GM12878 (cell line): ENCODE results near the gene SYS1. TPM values are rescaled to one million over a fixed set of nuclear protein-coding genes. Genes with fewer than 3 reads are reported as not detected.

ENCODE experiments used
- ATAC-seq: fragments of 200-7000 bp; cut with Tn5 transposase; 3 replicates; pipeline ENCODE4 v1.9.1; 2020; ENCODE audit warnings: mild to moderate bottlenecking, moderate library complexity
- BruUV-seq: library from RNA; stranded (reverse); fragments of 400-500 nt; replicated peaks from 2 replicates; lab custom pipeline; 2021; lab: Mats Ljungman, UMichigan
- CTCF ChIA-PET: fragments of 300-600 bp; sonication (Branson Sonifier 250); formaldehyde crosslinking; extraction: SDS; loops from one replicate; lab custom pipeline; 2021; ENCODE audit warnings: inconsistent platforms; lab: Yijun Ruan, JAX
- POLR2A ChIA-PET: fragments of 350-600 bp; formaldehyde crosslinking; extraction: SDS; loops from one replicate; lab custom pipeline; 2021; ENCODE audit warnings: inconsistent platforms; lab: Charles Lee
- RAD21 ChIA-PET: fragments of 300-600 bp; sonication (Branson Sonifier 250); formaldehyde crosslinking; loops from one replicate; lab custom pipeline; 2023; ENCODE audit warnings: antibody characterized with exemption; ENCODE audit not compliant: unreplicated experiment; lab: Charles Lee
- SMC1A ChIA-PET: fragments of 300-600 bp; sonication (Branson Sonifier 250); formaldehyde crosslinking; loops from one replicate; lab custom pipeline; 2023; ENCODE audit not compliant: unreplicated experiment, uncharacterized antibody; lab: Charles Lee
- DNase-seq: peaks from one replicate; pipeline ENCODE4 v3.0.0-alpha.2; 2011; ENCODE audit warnings: low read depth, low spot score
- FAIRE-seq: peaks from 3 replicates; lab custom pipeline; 2011; peaks lifted over from hg19 to GRCh38; lab: Jason Lieb, UNC
- H2AFZ ChIP-seq: 2 replicates; pipeline ENCODE4 v1.6.0; 2011; ENCODE audit warnings: low read depth, low read length, control low read depth; ENCODE audit not compliant: control insufficient read depth
- H3K27ac ChIP-seq: 2 replicates; pipeline ENCODE4 v1.5.1; 2011; ENCODE audit warnings: control low read depth; ENCODE audit not compliant: control insufficient read depth, insufficient read depth
- H3K27me3 ChIP-seq, 2 experiments: replicated peaks in 1 of 2; 2 replicates each; pipeline versions ENCODE4 v1.6.0 to v1.6.1; 2011; ENCODE audit warnings: low read length in 1 of 2; ENCODE audit not compliant: control insufficient read depth in 2 of 2, insufficient read depth in 2 of 2
- H3K36me3 ChIP-seq, 2 experiments: 2 replicates each; pipeline ENCODE4 v1.5.1; 2011; ENCODE audit warnings: low read length in 1 of 2; ENCODE audit not compliant: control insufficient read depth in 2 of 2, insufficient read depth in 2 of 2
- H3K4me1 ChIP-seq: 2 replicates; pipeline ENCODE4 v1.6.1; 2011; ENCODE audit warnings: mild to moderate bottlenecking, low read length, moderate library complexity, mixed read lengths; ENCODE audit not compliant: control insufficient read depth, insufficient read depth
- H3K4me2 ChIP-seq: 2 replicates; pipeline ENCODE4 v1.6.0; 2011; ENCODE audit warnings: control low read depth; ENCODE audit not compliant: control insufficient read depth, insufficient read depth
- H3K4me3 ChIP-seq: fragments of 200-600 bp; sonication (generic); 2 replicates; pipeline ENCODE4 v1.5.1; 2016
- H3K79me2 ChIP-seq: 2 replicates; pipeline ENCODE4 v1.6.0; 2011; ENCODE audit warnings: low read length; ENCODE audit not compliant: control insufficient read depth, insufficient read depth
- H3K9ac ChIP-seq: 2 replicates; pipeline ENCODE4 v1.8.0; 2011; ENCODE audit warnings: low read length, control low read depth, mixed read lengths; ENCODE audit not compliant: control insufficient read depth, insufficient read depth
- H3K9me3 ChIP-seq: replicated peaks from 3 replicates; pipeline ENCODE4 v1.5.1; 2011; ENCODE audit warnings: mild to moderate bottlenecking, low read length; ENCODE audit not compliant: control insufficient read depth, insufficient read depth
- H4K20me1 ChIP-seq: 2 replicates; pipeline ENCODE4 v1.6.0; 2011; ENCODE audit not compliant: control insufficient read depth, insufficient read depth
- ASH2L ChIP-seq: fragments of 300-600, 200-600 bp; sonication (generic); IDR thresholded peaks from 2 replicates; pipeline ENCODE4 v1.6.1; 2017; ENCODE audit warnings: low read depth, mild to moderate bottlenecking, borderline replicate concordance
- DPF2 ChIP-seq: fragments of 450-650 bp; IDR thresholded peaks from 2 replicates; pipeline ENCODE4 v1.6.1; 2017; ENCODE audit warnings: mild to moderate bottlenecking
- EP300 ChIP-seq, 2 experiments: fragments of 150-350 bp in 1 of 2; IDR thresholded peaks; 2 replicates each; pipeline ENCODE4 v1.6.1; 2011 to 2012; ENCODE audit warnings: low read depth in 2 of 2, low read length in 2 of 2, borderline replicate concordance in 1 of 2, improper control_type of control experiment in 1 of 2, inconsistent platforms in 1 of 2; ENCODE audit not compliant: control insufficient read depth in 1 of 2
- FOS ChIP-seq: IDR thresholded peaks from 3 replicates; pipeline ENCODE4 v1.6.1; 2011; ENCODE audit warnings: borderline replicate concordance; ENCODE audit not compliant: insufficient read length; ENCODE audit errors: extremely low read depth
- FOXM1 ChIP-seq: IDR thresholded peaks from 2 replicates; pipeline ENCODE4 v1.6.1; 2012; ENCODE audit warnings: low read depth, mild to moderate bottlenecking, inconsistent platforms, low read length, moderate library complexity
- JUND ChIP-seq: IDR thresholded peaks from 2 replicates; pipeline ENCODE4 v1.6.1; 2012; ENCODE audit warnings: low read depth, mild to moderate bottlenecking, low read length, improper control_type of control experiment, moderate library complexity
- RCOR1 ChIP-seq: conservative IDR thresholded peaks from 2 replicates; pipeline ENCODE4 v1.6.1; 2012; ENCODE audit warnings: low read depth, low read length, improper control_type of control experiment
- SMAD5 ChIP-seq: IDR thresholded peaks from 2 replicates; pipeline ENCODE4 v1.6.1; 2016; ENCODE audit warnings: antibody characterized with exemption, low read depth
- SP1 ChIP-seq: IDR thresholded peaks from one replicate; pipeline ENCODE4 v1.6.1; 2011; ENCODE audit warnings: low read depth, low read length
- SREBF2 ChIP-seq: IDR thresholded peaks from 2 replicates; pipeline ENCODE4 v1.6.1; 2012; ENCODE audit warnings: mild to moderate bottlenecking, low read length
- SUZ12 ChIP-seq: fragments of 200-600 bp; sonication (generic); IDR thresholded peaks from one replicate; pipeline ENCODE4 v1.6.1; 2018; ENCODE audit warnings: antibody characterized with exemption, mild to moderate bottlenecking; ENCODE audit not compliant: unreplicated experiment
- YBX1 ChIP-seq: fragments of 450-650 bp; IDR thresholded peaks from 2 replicates; pipeline ENCODE4 v1.6.1; 2016; ENCODE audit warnings: antibody characterized with exemption
- ZNF384 ChIP-seq: IDR thresholded peaks from 2 replicates; pipeline ENCODE4 v1.6.1; 2012; ENCODE audit warnings: low read depth, mild to moderate bottlenecking, low read length, improper control_type of control experiment, borderline replicate concordance
- ZZZ3 ChIP-seq: IDR thresholded peaks from 2 replicates; pipeline ENCODE4 v1.6.1; 2011; ENCODE audit warnings: low read depth; ENCODE audit not compliant: control insufficient read depth, insufficient read length
- WGBS: methylation state at CpG from one replicate; pipeline ENCODE4 v1.1.6; 2016; ENCODE audit warnings: low lambda C conversion rate; ENCODE audit not compliant: insufficient replicate concordance, insufficient coverage; ENCODE audit errors: missing lambda C conversion rate; 5-methylcytosine and 5-hydroxymethylcytosine counted together
- in situ Hi-C: fragments of 300-500 bp; cut with MboI; formaldehyde crosslinking; loops from 9 replicates; pipeline ENCODE4 v1.14.3; 2018; ENCODE audit warnings: mixed read lengths
- intact Hi-C: fragments of 100-400 bp; cut with micrococcal nuclease; formaldehyde crosslinking; loops from one replicate; pipeline ENCODE4 v1.14.2; 2022; ENCODE audit not compliant: unreplicated experiment
- polyA plus RNA-seq, 11 experiments: library from polyadenylated mRNA; depleted of rRNA in 4 of 11; unstranded in 6 of 11; stranded (reverse) in 5 of 11; fragments of >200 nt; fragmentation: Nextera tagmentation in 4 of 11; fragmentation: Illumina TruSeq in 1 of 11; extraction: Ambion mirVana in 4 of 11; extraction: Trizol in 1 of 11; gene quantifications; 1 replicate in 1 of 11; 2 replicates in 10 of 11; pipeline versions ENCODE4 v1.2.1 to v1.2.3, GENCODE V29; 2011 to 2016; ENCODE audit warnings: inconsistent platforms in 2 of 11, missing spikeins in 2 of 11, low read depth in 1 of 11
- total RNA-seq, 4 experiments: library from RNA; depleted of rRNA in 3 of 4; stranded (reverse); fragments of >200 nt in 3 of 4; fragmentation: Illumina TruSeq in 1 of 4; extraction: Trizol in 1 of 4; gene quantifications; 2 replicates each; pipeline versions ENCODE4 v1.2.1 to v1.2.3, GENCODE V29; 2013 to 2021
- TF ChIP-seq, protein P1 (sequence below): fragments of 450-650 bp; formaldehyde crosslinking; IDR thresholded peaks from 2 replicates; pipeline ENCODE4 v1.4.0; 2022; ENCODE audit warnings: mild to moderate bottlenecking, moderate library complexity
- TF ChIP-seq, protein P2 (sequence below): fragments of 450-650 bp; IDR thresholded peaks from 2 replicates; pipeline ENCODE4 v1.6.1; 2017; ENCODE audit warnings: antibody characterized with exemption, mild to moderate bottlenecking, moderate library complexity

The SYS1 gene
- total and polyA plus RNA-seq, 10 of the 15 experiments (the other 5 are each of a cell fraction or from before 2014, with no cell fraction given) = 5.1 to 22.6 (median 9.3) TPM

DNA sequence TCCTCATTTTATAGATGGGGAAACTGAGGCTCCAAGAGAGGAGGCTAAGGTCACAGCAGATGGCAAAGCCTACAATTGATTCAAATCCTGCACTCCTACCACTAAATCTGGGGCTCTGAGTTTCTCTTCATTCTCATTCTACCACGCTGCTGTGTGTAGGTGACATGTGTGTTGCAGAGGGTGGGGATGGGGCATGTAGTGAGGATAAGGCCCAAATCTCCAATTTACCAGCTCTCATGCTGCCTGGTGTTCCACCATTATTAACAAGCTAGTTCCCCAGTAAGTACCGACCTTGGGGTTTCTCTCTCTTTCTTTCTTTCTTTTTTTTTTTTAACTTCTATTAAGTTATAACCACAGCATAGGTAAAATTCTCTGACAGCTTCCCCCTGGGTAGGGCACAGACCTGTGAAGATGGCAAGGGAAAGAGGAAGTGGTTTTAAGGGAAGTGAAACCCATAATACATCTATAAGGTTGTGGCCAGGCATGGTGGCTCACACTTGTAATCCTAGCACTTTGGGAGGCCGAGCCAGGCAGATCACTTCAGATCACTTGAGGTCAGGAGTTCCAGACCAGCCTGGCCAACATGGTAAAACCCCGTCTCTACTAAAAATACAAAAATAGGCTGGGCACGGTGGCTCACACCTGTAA is 41.9 kb upstream of the SYS1 start:
- Histone ChIP-seq H3K27me3 (peaks cover 4% of the 10 kb centered on the region in 2 experiments; a peak in 3 of 4 replicates), H3K9me3 (no peaks in the 10 kb centered on the region; the same call in 2 of the 3 replicates), H3K4me1 (peaks cover 19% of the 10 kb centered on the region), H3K4me3 (no peak overlapping the region), H3K79me2 (no peaks in the 10 kb centered on the region), H3K4me2 (no peak overlapping the region), H4K20me1 (no peaks in the 10 kb centered on the region), H3K36me3 (no peaks in the 10 kb centered on the region), H3K27ac (no peak overlapping the region), H2AFZ (no peak overlapping the region), H3K9ac (no peak overlapping the region)
- CTCF ChIA-PET = interaction anchor here (0.6 to 11.2 kb wide), 21 partner anchors 9 to 450 kb away, joined by 3 to 121 read pairs (median 5); partner anchors contain the start of genes SDC4 and SYS1
- in situ Hi-C loops (loop anchor here (5.0 kb wide), 1 partner anchor 451 kb away; no protein-coding TSS in a partner anchor), intact Hi-C loops (loop anchor here (5.0 kb wide), 1 partner anchor 131 kb away; no protein-coding TSS in a partner anchor)
- SMC1A ChIA-PET = interaction anchor here (0.5 to 7.2 kb wide), 14 partner anchors 9 to 917 kb away, joined by 3 to 82 read pairs (median 4); partner anchors contain the start of gene SYS1
- RAD21 ChIA-PET = interaction anchor here (0.6 to 4.9 kb wide), 8 partner anchors 40 to 451 kb away, joined by 3 to 36 read pairs (median 7); partner anchors contain the start of gene SYS1
- POLR2A ChIA-PET = no interaction called here
- DNase-seq (peak; percentile 57), FAIRE-seq (peak; percentile 18), ATAC-seq (peak; percentile 89)
- BruUV-seq = no TSS peak
- WGBS = 14% methylated on average over 5 of the region's 5 CpGs
- no peak for TF ChIP-seq YBX1
- TF ChIP-seq ZNF384 = peak; percentile 62; the same call in 1 of the 2 replicates
- TF ChIP-seq SUZ12 = no peak
- TF ChIP-seq DPF2 = peak; percentile 81
- TF ChIP-seq FOXM1 = no peak
- TF ChIP-seq EP300 (IDR thresholded peaks at IDR 0.05; ENCODE audit: borderline replicate concordance in 1 of 2, control insufficient read depth in 1 of 2, low read depth in 2 of 2, low read length in 2 of 2) = no peak
- TF ChIP-seq RCOR1 = no peak
- no peak for TF ChIP-seq SMAD5
- TF ChIP-seq SREBF2 = no peak
- no peak for TF ChIP-seq ASH2L
- no peak for TF ChIP-seq JUND
- TF ChIP-seq, protein P1, sequence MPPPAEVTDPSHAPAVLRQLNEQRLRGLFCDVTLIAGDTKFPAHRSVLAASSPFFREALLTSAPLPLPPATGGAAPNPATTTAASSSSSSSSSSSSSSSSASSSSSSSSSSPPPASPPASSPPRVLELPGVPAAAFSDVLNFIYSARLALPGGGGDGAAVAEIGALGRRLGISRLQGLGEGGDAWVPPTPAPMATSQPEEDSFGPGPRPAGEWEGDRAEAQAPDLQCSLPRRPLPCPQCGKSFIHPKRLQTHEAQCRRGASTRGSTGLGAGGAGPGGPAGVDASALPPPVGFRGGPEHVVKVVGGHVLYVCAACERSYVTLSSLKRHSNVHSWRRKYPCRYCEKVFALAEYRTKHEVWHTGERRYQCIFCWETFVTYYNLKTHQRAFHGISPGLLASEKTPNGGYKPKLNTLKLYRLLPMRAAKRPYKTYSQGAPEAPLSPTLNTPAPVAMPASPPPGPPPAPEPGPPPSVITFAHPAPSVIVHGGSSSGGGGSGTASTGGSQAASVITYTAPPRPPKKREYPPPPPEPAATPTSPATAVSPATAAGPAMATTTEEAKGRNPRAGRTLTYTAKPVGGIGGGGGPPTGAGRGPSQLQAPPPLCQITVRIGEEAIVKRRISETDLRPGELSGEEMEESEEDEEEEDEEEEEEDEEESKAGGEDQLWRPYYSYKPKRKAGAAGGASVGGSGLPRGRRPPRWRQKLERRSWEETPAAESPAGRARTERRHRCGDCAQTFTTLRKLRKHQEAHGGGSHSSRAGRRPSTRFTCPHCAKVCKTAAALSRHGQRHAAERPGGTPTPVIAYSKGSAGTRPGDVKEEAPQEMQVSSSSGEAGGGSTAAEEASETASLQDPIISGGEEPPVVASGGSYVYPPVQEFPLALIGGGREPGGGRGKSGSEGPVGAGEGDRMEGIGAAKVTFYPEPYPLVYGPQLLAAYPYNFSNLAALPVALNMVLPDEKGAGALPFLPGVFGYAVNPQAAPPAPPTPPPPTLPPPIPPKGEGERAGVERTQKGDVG (CRISPR knock-in tag) = no peak
- TF ChIP-seq, protein P2, sequence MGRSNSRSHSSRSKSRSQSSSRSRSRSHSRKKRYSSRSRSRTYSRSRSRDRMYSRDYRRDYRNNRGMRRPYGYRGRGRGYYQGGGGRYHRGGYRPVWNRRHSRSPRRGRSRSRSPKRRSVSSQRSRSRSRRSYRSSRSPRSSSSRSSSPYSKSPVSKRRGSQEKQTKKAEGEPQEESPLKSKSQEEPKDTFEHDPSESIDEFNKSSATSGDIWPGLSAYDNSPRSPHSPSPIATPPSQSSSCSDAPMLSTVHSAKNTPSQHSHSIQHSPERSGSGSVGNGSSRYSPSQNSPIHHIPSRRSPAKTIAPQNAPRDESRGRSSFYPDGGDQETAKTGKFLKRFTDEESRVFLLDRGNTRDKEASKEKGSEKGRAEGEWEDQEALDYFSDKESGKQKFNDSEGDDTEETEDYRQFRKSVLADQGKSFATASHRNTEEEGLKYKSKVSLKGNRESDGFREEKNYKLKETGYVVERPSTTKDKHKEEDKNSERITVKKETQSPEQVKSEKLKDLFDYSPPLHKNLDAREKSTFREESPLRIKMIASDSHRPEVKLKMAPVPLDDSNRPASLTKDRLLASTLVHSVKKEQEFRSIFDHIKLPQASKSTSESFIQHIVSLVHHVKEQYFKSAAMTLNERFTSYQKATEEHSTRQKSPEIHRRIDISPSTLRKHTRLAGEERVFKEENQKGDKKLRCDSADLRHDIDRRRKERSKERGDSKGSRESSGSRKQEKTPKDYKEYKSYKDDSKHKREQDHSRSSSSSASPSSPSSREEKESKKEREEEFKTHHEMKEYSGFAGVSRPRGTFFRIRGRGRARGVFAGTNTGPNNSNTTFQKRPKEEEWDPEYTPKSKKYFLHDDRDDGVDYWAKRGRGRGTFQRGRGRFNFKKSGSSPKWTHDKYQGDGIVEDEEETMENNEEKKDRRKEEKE = no peak
- TF ChIP-seq ZZZ3 = no peak
- TF ChIP-seq SP1 = no peak
- TF ChIP-seq FOS = no peak
